ENCODE measurements around the gene SBF2.

Gene SBF2

GRCh38 chr11:9735236-9735635 is 558.8 kb downstream of the SBF2 start:
- DNase-seq, result no peak

- no peak for DNase-seq
Measured at GRCh38 chr11:9733212-9733611, 560.8 kb downstream of the SBF2 start.

- DNase-seq, result no peak
Measured at GRCh38 chr11:9732453-9732852, 561.6 kb downstream of the SBF2 start.

GRCh38 chr11:9731256-9731655 is 562.8 kb downstream of the SBF2 start:
- no peak for DNase-seq

Measured in NK-92 treated with Interleukin-12 subunit alpha and Interleukin-12 subunit beta, amount 100 ng/mL, for 24 hours (cell line).